ENCODE measurements around the gene SIRPA. TPM values are rescaled to one million over a fixed set of nuclear protein-coding genes. Genes with fewer than 3 reads are reported as not detected.

The SIRPA gene
- total RNA-seq, 1 experiment from 2014 or later = 6.0 TPM

DNA sequence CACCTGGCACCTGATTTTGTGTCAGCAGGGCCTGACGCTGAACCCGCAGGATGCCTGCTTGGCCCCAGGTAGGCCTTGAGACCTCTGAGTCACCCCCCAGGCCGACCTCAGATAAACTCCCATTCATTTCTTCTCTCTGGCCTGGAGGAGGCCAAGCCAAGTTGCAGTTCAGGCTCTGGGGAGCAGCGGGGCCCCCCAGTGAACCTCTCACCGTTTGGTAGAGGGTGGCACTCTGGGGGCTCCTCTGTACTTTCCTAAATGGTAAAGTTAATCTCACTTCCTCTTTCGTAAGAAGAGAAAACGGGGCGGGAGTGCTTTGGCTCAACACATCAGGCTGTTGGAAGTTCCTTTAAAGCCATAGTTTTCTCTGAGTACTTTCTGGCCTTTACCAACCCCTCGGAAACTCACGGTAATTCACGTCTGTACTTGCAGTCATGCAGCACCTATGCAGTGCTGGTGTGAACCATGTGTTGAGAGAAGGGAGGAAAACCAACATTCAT is 2.8 kb downstream of the SIRPA start:
- H3K9me3 Mint-ChIP-seq = no peaks in the 10 kb centered on the region
- no peak overlapping the region for H2BK20ac ChIP-seq (ENCODE audit: low read depth, low read length, poor library complexity, severe bottlenecking)
- H2BK15ac ChIP-seq (ENCODE audit: low read depth, low read length) = no peak overlapping the region
- H3K36me3 Mint-ChIP-seq (ENCODE audit: insufficient read depth in 1 of 3, low read depth in 3 of 3) = peaks cover 0 to 3% (median 0%) of the 10 kb centered on the region in 3 experiments; a peak in 1 of 7 replicates
- no peak overlapping the region for H2BK5ac ChIP-seq (ENCODE audit: insufficient read length, low read length)
- H3K9me3 ChIP-seq (ENCODE audit: control insufficient read depth, low read depth, low read length) = no peaks in the 10 kb centered on the region
- peaks cover 15% of the 10 kb centered on the region for H3K27me3 ChIP-seq (ENCODE audit: insufficient read depth, low read length)
- no peaks in the 10 kb centered on the region; the same call in 1 of the 2 replicates for H3K4me1 ChIP-seq (ENCODE audit: insufficient read depth, low read length)
- no CpG with 5 or more reads among the region's 11 CpGs for WGBS (ENCODE audit: extremely low coverage, insufficient read length, low lambda C conversion rate)
- H3K4me2 ChIP-seq (ENCODE audit: insufficient read depth, insufficient read length, low read length) = no peak overlapping the region
- H4K5ac ChIP-seq (ENCODE audit: insufficient read length, low read depth, low read length) = no peak overlapping the region
- TF ChIP-seq, protein P1, sequence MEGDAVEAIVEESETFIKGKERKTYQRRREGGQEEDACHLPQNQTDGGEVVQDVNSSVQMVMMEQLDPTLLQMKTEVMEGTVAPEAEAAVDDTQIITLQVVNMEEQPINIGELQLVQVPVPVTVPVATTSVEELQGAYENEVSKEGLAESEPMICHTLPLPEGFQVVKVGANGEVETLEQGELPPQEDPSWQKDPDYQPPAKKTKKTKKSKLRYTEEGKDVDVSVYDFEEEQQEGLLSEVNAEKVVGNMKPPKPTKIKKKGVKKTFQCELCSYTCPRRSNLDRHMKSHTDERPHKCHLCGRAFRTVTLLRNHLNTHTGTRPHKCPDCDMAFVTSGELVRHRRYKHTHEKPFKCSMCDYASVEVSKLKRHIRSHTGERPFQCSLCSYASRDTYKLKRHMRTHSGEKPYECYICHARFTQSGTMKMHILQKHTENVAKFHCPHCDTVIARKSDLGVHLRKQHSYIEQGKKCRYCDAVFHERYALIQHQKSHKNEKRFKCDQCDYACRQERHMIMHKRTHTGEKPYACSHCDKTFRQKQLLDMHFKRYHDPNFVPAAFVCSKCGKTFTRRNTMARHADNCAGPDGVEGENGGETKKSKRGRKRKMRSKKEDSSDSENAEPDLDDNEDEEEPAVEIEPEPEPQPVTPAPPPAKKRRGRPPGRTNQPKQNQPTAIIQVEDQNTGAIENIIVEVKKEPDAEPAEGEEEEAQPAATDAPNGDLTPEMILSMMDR (conservative IDR thresholded peaks at IDR 0.05) = no peak
- no peak overlapping the region for H3K27ac ChIP-seq (ENCODE audit: insufficient read length, low read depth, low read length)
- no peak overlapping the region for H4K91ac ChIP-seq (ENCODE audit: insufficient read length, low read depth, low read length)
- H3K14ac ChIP-seq (ENCODE audit: insufficient read depth, low read length) = no peak overlapping the region
- H2BK120ac ChIP-seq (ENCODE audit: low read depth, low read length, poor library complexity, severe bottlenecking) = no peak overlapping the region
- no peak for DNase-seq
- H3K79me1 ChIP-seq (ENCODE audit: insufficient read depth, low read depth, low read length, poor library complexity, severe bottlenecking) = no peaks in the 10 kb centered on the region
- no peak overlapping the region for H2AFZ ChIP-seq (ENCODE audit: low read length)
- no peak overlapping the region for H3K27ac Mint-ChIP-seq
- H3K4me1 Mint-ChIP-seq = peaks cover 42 to 50% of the 10 kb centered on the region in 2 experiments
- no peak overlapping the region for H3K23ac ChIP-seq (ENCODE audit: insufficient read length, low read depth, low read length)
- no peak overlapping the region for H4K8ac ChIP-seq (replicated peaks; ENCODE audit: insufficient read length, low read depth, low read length)
- no peak overlapping the region for H3K4me3 Mint-ChIP-seq
- H2AK5ac ChIP-seq (ENCODE audit: insufficient read length, low read length) = no peak overlapping the region
- no peak overlapping the region for H3T11ph ChIP-seq (ENCODE audit: low read length)
- H3K23me2 ChIP-seq (ENCODE audit: insufficient read length, low read depth, low read length, poor library complexity, severe bottlenecking) = peaks cover 9% of the 10 kb centered on the region
- no peak overlapping the region for H3K56ac ChIP-seq (ENCODE audit: insufficient read length, low read depth, low read length)
- H3K79me2 ChIP-seq (ENCODE audit: insufficient read depth, low read length) = no peaks in the 10 kb centered on the region
- H3K27me3 Mint-ChIP-seq (ENCODE audit: low read depth) = peaks cover 54% of the 10 kb centered on the region
- H3K18ac ChIP-seq (ENCODE audit: insufficient read length, low read depth, low read length) = no peak overlapping the region
- no peak overlapping the region for H3K4ac ChIP-seq (ENCODE audit: low read depth, low read length)
- H3K9ac ChIP-seq (ENCODE audit: extremely low read depth, insufficient read length, low read length) = no peak overlapping the region
- no peak overlapping the region for H2BK12ac ChIP-seq (ENCODE audit: insufficient read length, low read depth, low read length)
- no peaks in the 10 kb centered on the region for H4K20me1 ChIP-seq (ENCODE audit: control insufficient read depth, insufficient read depth, insufficient read length)

All from H9 (cell line).